ENCODE measurements around the gene ARAP3.

- TF ChIP-seq CTCF (conservative IDR thresholded peaks at IDR 0.05 in 1 of 2, IDR thresholded peaks at IDR 0.05 in 1 of 2; ENCODE audit: extremely low read depth in 1 of 2, insufficient read depth in 1 of 2, low read depth in 1 of 2, low read length in 2 of 2): no peak
- no peak for TF ChIP-seq EZH2 (IDR thresholded peaks at IDR 0.05; ENCODE audit: borderline replicate concordance, low read length)
Measured at GRCh38 chr5:141640698-141641097, 41.3 kb downstream of the ARAP3 start.

Data from mammary epithelial cell (primary cell).